MM.1S (cell line): ENCODE results near the gene CXXC5.

Experiments used
- CTCF ChIP-seq: fragments of 300-600 bp; sonication (generic); IDR thresholded peaks from 2 replicates; pipeline ENCODE4 v1.5.1; 2016; ENCODE audit warnings: antibody characterized with exemption, low read length, mixed read lengths
- EZH2phosphoT487 ChIP-seq: fragments of 300-600 bp; sonication (generic); IDR thresholded peaks from 2 replicates; pipeline ENCODE4 v1.6.1; 2018; ENCODE audit warnings: antibody characterized with exemption, low read length

- TF ChIP-seq CTCF (no peak), EZH2phosphoT487 (no peak)
These were observed 21.7 kb downstream of the CXXC5 start for GRCh38 chr5:139669662-139670368.
